H1 (cell line): ENCODE results near the gene KCNB1. TPM values are rescaled to one million over a fixed set of nuclear protein-coding genes. Genes with fewer than 3 reads are reported as not detected.

Experiments
- EP300 ChIP-seq, 2 experiments: IDR thresholded peaks; 1 replicate in 1 of 2; 2 replicates in 1 of 2; pipeline ENCODE4 v1.6.1; 2011 to 2012; ENCODE audit warnings: low read depth in 2 of 2, low read length in 2 of 2, mild to moderate bottlenecking in 2 of 2, borderline replicate concordance in 1 of 2, inconsistent platforms in 1 of 2, moderate library complexity in 1 of 2
- polyA plus RNA-seq, 7 experiments: library from polyadenylated mRNA; depleted of rRNA in 3 of 7; stranded (reverse) in 5 of 7; unstranded in 2 of 7; fragments of >200 nt in 5 of 7; fragments of 200-250 nt in 2 of 7; gene quantifications; 1 replicate in 5 of 7; 2 replicates in 1 of 7; 4 replicates in 1 of 7; pipeline versions ENCODE4 v1.2.1 to v1.2.3, GENCODE V29; 2011 to 2013; ENCODE audit warnings: missing spikeins in 2 of 7, mixed read lengths in 2 of 7
- total RNA-seq: library from RNA; stranded (reverse); fragmentation: NEBNext Ultra II Directional; extraction: Animal tissue kit (Norgen Biotek cat#: 25700); gene quantifications from 2 replicates; pipeline ENCODE4 v1.2.1, GENCODE V29; 2021

Gene KCNB1
- total and polyA plus RNA-seq, 2 of the 8 experiments (the other 6 are each of a cell fraction or from before 2014, with no cell fraction given) = 0.58 to 0.67 TPM

GRCh38 chr20:49437057-49437456 lies 45.4 kb downstream of the KCNB1 start (continued):
- no peak for TF ChIP-seq EP300 (IDR thresholded peaks at IDR 0.05; ENCODE audit: borderline replicate concordance in 1 of 2, low read depth in 2 of 2, low read length in 2 of 2)
